UCSD-AML1 (cell line): ENCODE results near the gene AGPAT2.

Experiments
- DNase-seq: peaks from one replicate; lab custom pipeline; 2025; ENCODE audit not compliant: unreplicated experiment; lab: John Stamatoyannopoulos, UW

AGPAT2 gene

GRCh38 chr9:136686794-136687711, at the start of gene AGPAT2:
AGPAT2 (minus strand) TSS chr9:136687457; CDS start chr9:136687357, 100 bp downstream.
- peak; percentile 84 for DNase-seq

GRCh38 chr9:136735812-136736480, 48.7 kb upstream of the AGPAT2 start:
- DNase-seq, result no peak

DNA sequence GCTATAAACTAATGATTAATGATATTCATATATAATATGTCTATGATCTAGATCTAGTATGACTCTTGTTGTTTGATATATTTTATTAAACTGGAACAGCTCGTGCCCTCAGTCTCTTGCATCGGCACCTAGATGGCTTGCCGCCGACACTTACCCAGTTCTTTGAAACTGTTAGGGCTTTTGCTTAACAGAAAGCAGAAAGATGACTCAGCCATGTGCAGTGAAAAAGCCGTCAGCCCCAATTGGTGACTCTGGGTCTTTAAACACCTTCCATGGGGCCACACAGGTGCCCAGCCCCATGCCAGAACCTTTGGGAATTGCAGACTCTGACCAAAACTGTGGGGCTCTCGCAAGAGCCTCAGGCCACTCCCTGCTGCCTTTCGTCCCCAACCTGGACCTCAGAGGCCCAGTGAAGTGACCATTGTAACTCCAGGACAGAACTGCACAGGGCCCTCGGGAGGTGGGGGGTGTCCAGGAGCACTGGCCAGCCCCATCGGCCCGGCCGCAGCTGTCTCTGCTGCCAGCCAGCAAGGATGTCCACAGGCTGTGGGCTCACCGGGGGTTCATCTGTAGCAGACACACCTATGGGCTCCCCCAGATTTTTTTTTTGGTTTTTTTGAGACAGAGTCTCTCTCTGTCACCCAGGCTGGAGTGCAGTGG, 47.7 kb upstream of the AGPAT2 start:
- DNase-seq, result no peak

DNA sequence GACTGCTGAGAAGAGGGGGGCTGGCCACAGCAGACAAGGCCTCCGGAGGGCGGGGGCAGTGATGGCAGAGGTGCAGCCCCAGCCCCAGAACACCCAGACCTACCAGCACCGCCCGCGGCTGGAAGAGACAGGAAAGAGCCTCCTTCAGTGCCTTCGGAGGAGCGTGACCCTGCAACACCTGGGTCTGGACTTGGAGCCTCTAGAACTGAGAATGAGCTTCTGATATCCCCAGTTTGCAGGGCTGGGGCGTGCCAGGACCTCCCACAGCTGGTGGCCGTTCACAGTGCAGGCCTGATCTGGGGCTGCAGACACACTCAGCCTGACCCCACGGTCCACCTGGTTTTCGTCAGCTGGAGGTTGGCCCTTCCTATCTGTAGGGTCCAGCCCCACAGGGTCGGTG, 46.4 kb upstream of the AGPAT2 start:
- no peak for DNase-seq

DNA sequence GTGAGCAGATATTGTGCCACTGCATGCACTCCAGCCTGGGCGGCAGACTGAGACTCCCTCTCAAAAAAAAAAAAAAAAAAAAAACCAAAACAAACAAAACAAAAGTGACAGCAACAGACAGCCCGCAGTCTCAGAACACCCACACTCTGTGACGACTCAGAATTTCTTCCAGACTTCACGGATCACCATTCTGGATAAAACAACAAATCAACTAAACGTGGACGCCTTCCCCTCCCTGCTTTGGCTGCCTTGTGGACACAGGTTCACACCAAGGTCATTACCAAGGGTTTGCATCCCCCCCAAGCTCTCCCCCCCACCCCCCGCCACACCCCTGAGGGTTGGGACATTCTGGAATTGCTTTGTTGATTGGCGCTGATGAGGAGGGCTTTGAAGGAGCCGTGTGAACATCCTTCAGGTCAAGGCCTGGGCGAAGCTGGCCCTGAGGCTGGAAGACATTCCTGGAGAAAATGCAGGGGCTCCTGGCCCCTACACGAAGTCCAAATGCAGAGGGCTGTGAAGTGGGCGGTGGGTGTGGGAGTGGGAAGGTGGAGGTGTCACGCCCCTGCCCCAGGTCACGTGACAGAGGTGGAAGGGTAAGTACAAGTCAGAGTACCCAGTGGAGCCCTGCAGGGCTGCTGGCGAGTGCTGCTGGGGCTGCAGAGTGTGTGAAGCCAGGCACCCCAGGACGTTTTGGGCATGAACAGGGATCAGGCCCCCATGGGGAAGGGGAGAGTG, 45.4 kb upstream of the AGPAT2 start:
- no peak for DNase-seq

DNA sequence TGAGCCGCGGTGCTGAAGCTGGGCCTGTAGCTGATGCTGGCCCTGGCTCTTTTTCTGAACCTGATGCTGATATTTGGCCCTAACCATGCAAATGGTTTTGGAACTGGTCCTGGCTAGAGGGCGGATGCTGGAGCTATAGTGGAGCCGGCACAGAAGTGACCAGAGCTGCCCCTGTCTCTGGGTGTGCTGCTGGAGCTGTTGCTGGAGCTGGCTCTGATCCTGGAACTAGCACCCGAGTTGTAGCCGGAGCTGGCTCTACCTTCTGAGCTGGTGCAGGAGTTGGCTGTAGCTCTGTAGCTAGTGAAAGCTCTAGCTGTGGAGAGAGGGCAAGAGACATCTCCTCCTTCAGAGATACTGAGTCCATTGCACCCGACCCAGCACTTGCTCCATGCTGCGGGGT, 42.7 kb upstream of the AGPAT2 start:
- no peak for DNase-seq

GRCh38 chr9:136729144-136729543, 41.9 kb upstream of the AGPAT2 start:
- no peak for DNase-seq

- peak; percentile 39 for DNase-seq
Observed at GRCh38 chr9:136728548-136729123, 41.4 kb upstream of the AGPAT2 start.

DNA sequence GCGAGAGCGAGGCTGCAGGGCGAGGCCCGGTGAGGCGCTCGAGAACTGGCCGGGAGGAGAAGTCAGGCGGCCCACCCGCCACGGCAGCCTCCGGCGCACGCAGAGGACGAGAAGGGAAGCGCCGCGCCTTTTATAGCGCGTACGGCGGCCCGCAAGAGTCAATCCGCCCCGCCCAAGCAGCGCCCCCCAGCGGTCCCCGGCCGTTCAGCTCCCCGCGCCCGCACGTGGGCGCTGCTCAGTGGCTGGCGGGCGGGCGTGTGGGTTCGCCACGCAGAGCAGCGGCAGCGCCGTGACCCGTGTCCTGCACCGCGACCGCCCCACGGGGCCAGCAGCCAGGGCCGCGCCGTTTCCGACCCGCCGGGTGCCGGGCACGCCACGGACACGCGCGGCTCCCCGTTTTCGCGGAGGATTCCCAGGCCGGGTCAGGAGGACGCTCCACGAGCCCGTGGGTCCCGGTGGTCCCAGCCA, 40.9 kb upstream of the AGPAT2 start:
- DNase-seq, result peak; percentile 91

DNA sequence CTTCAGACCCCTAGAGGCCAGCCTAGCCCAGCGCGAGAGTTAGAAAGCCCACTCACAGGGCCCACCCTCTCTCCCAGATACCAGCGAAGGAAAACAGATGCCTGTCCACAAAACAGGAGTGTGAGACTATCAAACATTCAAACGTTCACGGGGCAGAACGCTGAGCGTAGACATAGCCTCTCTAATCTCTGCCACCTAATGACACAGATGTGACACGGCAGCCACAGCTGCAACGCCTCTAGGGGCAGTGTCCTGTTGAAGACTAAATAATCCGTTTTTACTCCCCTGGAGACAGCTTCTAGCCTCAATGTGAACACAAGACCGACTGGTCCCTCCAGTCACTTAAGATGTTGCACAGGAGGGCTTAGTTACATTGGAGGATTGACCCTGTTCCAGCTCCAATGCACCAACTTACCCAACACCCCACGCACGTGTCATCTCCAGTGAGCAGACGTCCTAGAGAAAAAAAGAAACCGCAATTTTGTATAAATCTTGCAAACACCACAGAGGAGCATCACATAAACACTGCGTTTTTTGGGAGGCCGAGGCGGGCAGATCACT, 39.5 kb upstream of the AGPAT2 start:
- peak; percentile 47 for DNase-seq

GRCh38 chr9:136726118-136726517, 38.9 kb upstream of the AGPAT2 start:
- no peak for DNase-seq

- DNase-seq, result no peak
Observed at GRCh38 chr9:136725612-136726011, 38.4 kb upstream of the AGPAT2 start.

- DNase-seq, result no peak
Observed at GRCh38 chr9:136724772-136725171, 37.5 kb upstream of the AGPAT2 start.

GRCh38 chr9:136723989-136724388, 36.7 kb upstream of the AGPAT2 start:
- DNase-seq, result no peak

DNA sequence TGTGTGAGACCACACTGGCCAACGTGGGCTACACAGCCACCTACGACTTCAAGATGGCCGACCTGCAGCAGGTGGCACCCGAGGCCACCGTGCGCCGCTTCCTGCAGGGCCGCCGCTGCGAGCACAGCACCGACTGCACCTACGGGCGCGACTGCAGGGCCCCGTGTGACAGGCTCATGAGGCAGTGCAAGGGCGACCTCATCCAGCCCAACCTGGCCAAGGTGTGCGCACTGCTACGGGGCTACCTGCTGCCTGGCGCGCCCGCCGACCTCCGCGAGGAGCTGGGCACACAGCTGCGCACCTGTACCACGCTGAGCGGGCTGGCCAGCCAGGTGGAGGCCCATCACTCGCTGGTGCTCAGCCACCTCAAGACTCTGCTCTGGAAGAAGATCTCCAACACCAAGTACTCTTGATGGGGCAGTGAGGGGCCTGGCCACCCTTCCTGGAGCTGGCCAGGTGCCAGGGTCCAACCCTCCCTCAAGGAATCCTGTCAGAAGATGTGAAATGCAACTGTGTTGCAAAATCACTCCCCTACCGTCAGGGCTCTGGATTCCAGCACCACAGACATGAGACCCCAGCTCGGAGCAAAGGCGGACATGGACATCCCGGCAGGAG, 36.2 kb upstream of the AGPAT2 start:
- DNase-seq, result no peak

DNA sequence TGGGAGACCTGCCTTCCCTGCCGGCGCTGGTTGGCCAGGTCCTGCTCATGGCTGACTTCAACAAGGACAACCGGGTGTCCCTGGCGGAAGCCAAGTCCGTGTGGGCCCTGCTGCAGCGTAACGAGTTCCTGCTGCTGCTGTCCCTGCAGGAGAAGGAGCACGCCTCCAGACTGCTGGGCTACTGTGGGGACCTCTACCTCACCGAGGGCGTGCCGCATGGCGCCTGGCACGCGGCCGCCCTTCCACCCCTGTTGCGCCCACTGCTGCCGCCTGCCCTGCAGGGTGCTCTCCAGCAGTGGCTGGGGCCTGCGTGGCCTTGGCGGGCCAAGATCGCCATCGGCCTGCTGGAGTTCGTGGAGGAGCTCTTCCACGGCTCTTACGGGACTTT, 35.7 kb upstream of the AGPAT2 start:
- DNase-seq, result no peak

GRCh38 chr9:136722093-136722968, 35.1 kb upstream of the AGPAT2 start:
- DNase-seq, result no peak

DNA sequence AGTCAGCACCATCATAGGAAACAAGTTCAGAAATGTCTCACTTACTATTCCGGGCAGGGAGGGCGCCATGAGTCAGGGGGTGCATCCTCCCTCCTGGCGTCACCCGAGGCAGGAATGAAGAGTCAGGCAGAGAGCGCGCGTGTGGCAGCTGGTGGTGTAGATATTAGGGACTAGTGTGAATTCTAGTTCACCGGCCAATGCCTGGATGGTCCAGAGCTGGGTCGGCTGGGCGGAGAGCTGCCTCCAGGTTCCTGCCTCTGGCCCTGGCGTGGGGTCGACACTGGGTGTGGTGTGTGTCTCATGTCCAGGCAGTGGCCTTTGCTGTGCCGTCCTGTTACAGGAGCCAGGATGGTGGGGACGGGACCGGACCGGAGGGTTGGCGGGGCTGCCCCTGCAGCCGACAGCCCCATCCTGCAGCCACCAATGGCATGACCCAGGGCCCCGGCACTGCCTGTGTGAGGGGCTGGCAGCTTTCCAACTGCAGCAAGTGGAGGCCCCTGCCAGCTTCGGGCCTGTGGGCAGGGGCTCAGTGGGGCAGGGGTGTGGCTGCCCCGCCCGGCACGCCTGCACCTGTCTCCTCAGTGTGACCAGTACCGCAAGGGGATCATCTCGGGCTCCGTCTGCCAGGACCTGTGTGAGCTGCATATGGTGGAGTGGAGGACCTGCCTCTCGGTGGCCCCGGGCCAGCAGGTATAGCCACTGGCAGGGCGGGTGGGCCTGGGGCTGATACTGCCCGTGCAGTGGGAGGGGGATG, 34.3 kb upstream of the AGPAT2 start:
- DNase-seq, result no peak
